HCT116 (cell line): ENCODE data around the gene EFCAB10.

Experiments used
- ATF3 ChIP-seq: IDR thresholded peaks from 2 replicates; pipeline ENCODE4 v1.6.1; 2012
- CEBPB ChIP-seq: IDR thresholded peaks from 2 replicates; pipeline ENCODE4 v1.6.1; 2012; ENCODE audit warnings: low read depth
- ELF1 ChIP-seq: IDR thresholded peaks from 2 replicates; pipeline ENCODE4 v1.6.1; 2012; ENCODE audit warnings: low read depth, borderline replicate concordance
- EZH2 ChIP-seq: fragments of 200-600 bp; sonication (generic); IDR thresholded peaks from 2 replicates; pipeline ENCODE4 v1.6.1; 2017; ENCODE audit warnings: antibody characterized with exemption, mixed run types
- EZH2phosphoT487 ChIP-seq: fragments of 200-600 bp; IDR thresholded peaks from 2 replicates; pipeline ENCODE4 v1.6.1; 2018; ENCODE audit warnings: antibody characterized with exemption, borderline replicate concordance
- FOSL1 ChIP-seq: IDR thresholded peaks from 2 replicates; pipeline ENCODE4 v1.6.1; 2012; ENCODE audit warnings: low read depth
- JUND ChIP-seq: IDR thresholded peaks from 2 replicates; pipeline ENCODE4 v1.6.1; 2012
- MAX ChIP-seq: IDR thresholded peaks from 2 replicates; pipeline ENCODE4 v1.6.1; 2012
- POLR2A ChIP-seq: IDR thresholded peaks from 2 replicates; pipeline ENCODE4 v1.7.0; 2011; ENCODE audit warnings: borderline replicate concordance; ENCODE audit not compliant: insufficient read depth, insufficient read length; ENCODE audit errors: extremely low read depth
- POLR2AphosphoS5 ChIP-seq: IDR thresholded peaks from 2 replicates; pipeline ENCODE4 v1.6.1; 2011; ENCODE audit warnings: mild to moderate bottlenecking, low read depth, low read length, moderate library complexity
- RAD21 ChIP-seq: IDR thresholded peaks from 2 replicates; pipeline ENCODE4 v1.6.1; 2012; ENCODE audit warnings: low read depth, mild to moderate bottlenecking
- REST ChIP-seq: IDR thresholded peaks from 2 replicates; pipeline ENCODE4 v1.6.1; 2012; ENCODE audit warnings: low read depth
- SIN3A ChIP-seq: IDR thresholded peaks from 2 replicates; pipeline ENCODE4 v1.6.1; 2012; ENCODE audit warnings: low read depth
- TF ChIP-seq, protein P1 (sequence below), 3 experiments: fragments of 200-600 bp in 1 of 3; sonication (generic) in 1 of 3; IDR thresholded peaks in 2 of 3; conservative IDR thresholded peaks in 1 of 3; 2 replicates each; pipeline ENCODE4 v1.5.1; 2012 to 2017; ENCODE audit warnings: low read depth in 2 of 3, low read length in 2 of 3, antibody characterized with exemption in 1 of 3, borderline replicate concordance in 1 of 3, control low read depth in 1 of 3, mild to moderate bottlenecking in 1 of 3, mixed read lengths in 1 of 3, mixed run types in 1 of 3, moderate library complexity in 1 of 3; ENCODE audit not compliant: insufficient read depth in 1 of 3

DNA sequence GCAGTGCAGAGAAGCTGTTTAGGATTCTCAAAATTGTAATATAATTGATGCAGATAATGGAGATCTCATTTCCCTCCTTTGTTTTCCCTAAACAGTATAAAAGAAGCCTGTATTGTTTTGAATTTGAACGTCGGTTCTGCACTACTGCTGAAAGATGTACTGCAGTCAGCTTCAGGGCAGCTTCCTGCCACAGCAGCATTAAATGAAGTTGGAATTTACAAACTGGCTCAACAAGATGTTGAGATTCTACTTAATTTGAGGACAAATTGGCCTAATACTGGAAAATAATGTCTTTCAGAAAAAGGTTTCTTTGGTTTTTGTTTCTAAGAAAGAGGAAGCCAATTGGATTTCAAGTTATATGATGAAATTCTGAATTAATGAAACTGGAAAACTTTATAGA is 14.3 kb downstream of the EFCAB10 start:
- TF ChIP-seq POLR2A = no peak
- TF ChIP-seq REST = no peak
- TF ChIP-seq, protein P1, sequence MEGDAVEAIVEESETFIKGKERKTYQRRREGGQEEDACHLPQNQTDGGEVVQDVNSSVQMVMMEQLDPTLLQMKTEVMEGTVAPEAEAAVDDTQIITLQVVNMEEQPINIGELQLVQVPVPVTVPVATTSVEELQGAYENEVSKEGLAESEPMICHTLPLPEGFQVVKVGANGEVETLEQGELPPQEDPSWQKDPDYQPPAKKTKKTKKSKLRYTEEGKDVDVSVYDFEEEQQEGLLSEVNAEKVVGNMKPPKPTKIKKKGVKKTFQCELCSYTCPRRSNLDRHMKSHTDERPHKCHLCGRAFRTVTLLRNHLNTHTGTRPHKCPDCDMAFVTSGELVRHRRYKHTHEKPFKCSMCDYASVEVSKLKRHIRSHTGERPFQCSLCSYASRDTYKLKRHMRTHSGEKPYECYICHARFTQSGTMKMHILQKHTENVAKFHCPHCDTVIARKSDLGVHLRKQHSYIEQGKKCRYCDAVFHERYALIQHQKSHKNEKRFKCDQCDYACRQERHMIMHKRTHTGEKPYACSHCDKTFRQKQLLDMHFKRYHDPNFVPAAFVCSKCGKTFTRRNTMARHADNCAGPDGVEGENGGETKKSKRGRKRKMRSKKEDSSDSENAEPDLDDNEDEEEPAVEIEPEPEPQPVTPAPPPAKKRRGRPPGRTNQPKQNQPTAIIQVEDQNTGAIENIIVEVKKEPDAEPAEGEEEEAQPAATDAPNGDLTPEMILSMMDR (IDR thresholded peaks at IDR 0.05 in 2 of 3, conservative IDR thresholded peaks at IDR 0.05 in 1 of 3; ENCODE audit: borderline replicate concordance in 1 of 3, insufficient read depth in 1 of 3, low read depth in 2 of 3, low read length in 2 of 3) = no peak
- TF ChIP-seq RAD21 = no peak
- no peak for TF ChIP-seq MAX
- no peak for TF ChIP-seq CEBPB
- no peak for TF ChIP-seq JUND
- no peak for TF ChIP-seq EZH2
- no peak for TF ChIP-seq EZH2phosphoT487
- TF ChIP-seq POLR2AphosphoS5 = no peak
- TF ChIP-seq ELF1 = no peak
- TF ChIP-seq SIN3A = no peak
- no peak for TF ChIP-seq FOSL1
- TF ChIP-seq ATF3 = no peak
